Fibroblast of pulmonary artery (primary cell): ENCODE results near the gene ZFX.

Experiments used
- DNase-seq: peaks from one replicate; pipeline ENCODE4 v3.0.0-alpha.2; 2010; ENCODE audit warnings: low read depth
- H3K4me3 ChIP-seq: replicated peaks from 2 replicates; pipeline ENCODE4 v1.5.1; 2011; ENCODE audit warnings: low read depth, mild to moderate bottlenecking, control low read depth, low read length, moderate library complexity
- TF ChIP-seq, protein P1 (sequence below): IDR thresholded peaks from 2 replicates; pipeline ENCODE4 v1.5.1; 2011; ENCODE audit warnings: mild to moderate bottlenecking, control low read depth, low read length, inconsistent platforms; ENCODE audit errors: missing control alignments

The ZFX gene

GRCh38 chrX:24216827-24217226, 67.3 kb downstream of the ZFX start:
- no peak overlapping the region for H3K4me3 ChIP-seq
- no peak for DNase-seq
- TF ChIP-seq, protein P1, sequence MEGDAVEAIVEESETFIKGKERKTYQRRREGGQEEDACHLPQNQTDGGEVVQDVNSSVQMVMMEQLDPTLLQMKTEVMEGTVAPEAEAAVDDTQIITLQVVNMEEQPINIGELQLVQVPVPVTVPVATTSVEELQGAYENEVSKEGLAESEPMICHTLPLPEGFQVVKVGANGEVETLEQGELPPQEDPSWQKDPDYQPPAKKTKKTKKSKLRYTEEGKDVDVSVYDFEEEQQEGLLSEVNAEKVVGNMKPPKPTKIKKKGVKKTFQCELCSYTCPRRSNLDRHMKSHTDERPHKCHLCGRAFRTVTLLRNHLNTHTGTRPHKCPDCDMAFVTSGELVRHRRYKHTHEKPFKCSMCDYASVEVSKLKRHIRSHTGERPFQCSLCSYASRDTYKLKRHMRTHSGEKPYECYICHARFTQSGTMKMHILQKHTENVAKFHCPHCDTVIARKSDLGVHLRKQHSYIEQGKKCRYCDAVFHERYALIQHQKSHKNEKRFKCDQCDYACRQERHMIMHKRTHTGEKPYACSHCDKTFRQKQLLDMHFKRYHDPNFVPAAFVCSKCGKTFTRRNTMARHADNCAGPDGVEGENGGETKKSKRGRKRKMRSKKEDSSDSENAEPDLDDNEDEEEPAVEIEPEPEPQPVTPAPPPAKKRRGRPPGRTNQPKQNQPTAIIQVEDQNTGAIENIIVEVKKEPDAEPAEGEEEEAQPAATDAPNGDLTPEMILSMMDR: no peak

DNA sequence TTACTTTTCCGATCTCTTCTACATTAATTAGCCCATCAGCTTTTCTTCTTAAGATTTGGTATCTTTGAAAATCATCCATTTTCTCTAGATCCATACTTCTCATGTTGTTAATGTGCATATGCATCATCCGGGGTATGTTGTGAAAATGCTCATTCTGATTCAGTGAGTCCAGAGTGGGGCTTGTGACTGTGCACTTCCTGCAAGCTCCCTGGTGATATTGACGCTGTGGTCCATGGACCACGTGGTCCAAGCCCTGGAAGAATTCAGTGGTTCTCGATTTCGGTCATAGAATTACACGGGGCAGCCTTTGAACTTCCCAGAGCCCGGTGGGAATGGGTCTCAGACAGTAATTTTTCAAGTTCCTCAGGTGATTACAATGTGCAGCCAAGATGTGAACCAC, 69.8 kb downstream of the ZFX start:
- DNase-seq: no peak
- H3K4me3 ChIP-seq: no peak overlapping the region
- TF ChIP-seq, protein P1: no peak

- TF ChIP-seq, protein P1: no peak
- no peak for DNase-seq
- no peak overlapping the region for H3K4me3 ChIP-seq
These were observed 72.3 kb downstream of the ZFX start for GRCh38 chrX:24221872-24222271.

DNA sequence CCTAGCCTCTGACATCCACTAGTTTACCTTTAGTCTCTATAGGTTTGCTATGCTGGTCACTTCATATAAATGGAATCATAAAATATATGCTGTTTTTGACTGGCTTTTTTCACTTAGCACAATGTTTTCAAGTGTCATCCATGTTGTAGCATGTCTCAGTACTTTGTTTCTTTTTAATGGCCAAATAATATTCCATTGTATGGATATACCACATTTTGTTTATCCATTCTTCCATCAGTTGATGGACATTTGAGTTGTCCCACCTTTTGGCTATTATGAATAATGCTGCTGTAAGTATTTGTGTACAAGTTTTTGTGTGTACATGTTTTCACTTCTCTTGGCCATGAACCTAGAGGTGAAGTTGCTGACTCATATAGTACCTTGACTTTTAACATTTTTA, 75.7 kb downstream of the ZFX start:
- no peak overlapping the region for H3K4me3 ChIP-seq
- DNase-seq: no peak
- TF ChIP-seq, protein P1: no peak

DNA sequence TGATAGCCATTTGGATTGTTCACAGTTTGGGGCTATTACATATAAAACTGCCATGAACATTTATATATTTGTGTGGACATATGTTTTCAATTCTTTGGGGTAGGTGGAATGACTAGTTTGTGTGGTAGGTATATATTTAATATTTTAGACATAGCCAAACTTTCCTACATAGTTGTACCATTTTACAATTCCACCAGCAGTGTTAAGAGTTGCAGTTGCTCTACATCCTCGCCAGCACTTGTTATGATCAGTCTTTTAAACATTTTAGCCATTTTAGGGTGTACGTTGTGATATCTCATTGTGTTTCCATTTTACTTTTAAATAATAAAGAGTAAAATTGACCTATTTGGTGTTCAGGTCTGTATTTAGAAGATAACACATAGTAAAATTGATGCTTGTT, 76.6 kb downstream of the ZFX start:
- TF ChIP-seq, protein P1: no peak
- no peak for DNase-seq
- H3K4me3 ChIP-seq: no peak overlapping the region

DNA sequence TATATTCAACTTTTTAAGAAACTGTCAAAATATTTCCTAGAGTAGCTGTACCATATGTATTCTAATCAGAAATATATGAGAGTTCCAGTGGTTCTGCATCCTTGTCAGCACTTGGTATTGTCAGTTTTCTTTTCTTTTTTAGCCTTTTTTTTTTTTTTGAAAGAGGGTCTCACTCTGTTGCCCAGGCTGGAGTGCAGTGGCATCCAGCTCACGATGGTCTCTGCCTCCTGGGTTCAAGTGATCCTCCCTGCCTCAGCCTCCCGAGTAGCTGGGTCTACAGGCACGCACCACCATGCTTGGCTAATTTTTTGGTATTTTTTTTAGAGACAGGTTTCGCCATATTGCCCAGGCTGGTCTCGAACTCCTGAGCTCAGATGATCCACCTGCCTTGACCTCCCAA, 79.1 kb downstream of the ZFX start:
- no peak for DNase-seq
- TF ChIP-seq, protein P1: no peak
- no peak overlapping the region for H3K4me3 ChIP-seq

DNA sequence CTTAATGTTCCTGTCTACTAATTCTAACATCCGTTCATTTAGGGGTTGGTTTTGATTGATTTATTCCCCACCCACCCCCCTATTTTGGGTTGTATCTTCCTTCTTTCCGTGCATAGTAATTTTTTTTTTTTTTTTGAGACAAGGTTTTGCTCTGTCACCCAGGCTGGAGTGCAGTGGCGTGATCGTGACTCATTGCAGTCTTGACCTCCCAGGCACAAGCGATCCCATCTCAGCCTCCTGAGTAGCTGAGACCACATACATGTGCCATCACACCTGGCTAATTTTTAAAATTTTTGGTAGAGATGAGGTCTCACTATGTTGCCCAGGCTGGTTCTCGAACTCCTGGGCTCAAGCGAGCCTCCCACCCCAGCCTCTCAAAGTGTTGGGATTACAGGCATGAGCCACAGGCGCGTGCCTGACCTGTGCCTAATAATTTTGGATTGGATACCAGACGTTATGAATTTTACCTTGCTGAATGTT, 79.9 kb downstream of the ZFX start:
- DNase-seq: no peak
- no peak overlapping the region for H3K4me3 ChIP-seq
- TF ChIP-seq, protein P1: no peak
